ENCODE results near the gene STBD1.

DNA sequence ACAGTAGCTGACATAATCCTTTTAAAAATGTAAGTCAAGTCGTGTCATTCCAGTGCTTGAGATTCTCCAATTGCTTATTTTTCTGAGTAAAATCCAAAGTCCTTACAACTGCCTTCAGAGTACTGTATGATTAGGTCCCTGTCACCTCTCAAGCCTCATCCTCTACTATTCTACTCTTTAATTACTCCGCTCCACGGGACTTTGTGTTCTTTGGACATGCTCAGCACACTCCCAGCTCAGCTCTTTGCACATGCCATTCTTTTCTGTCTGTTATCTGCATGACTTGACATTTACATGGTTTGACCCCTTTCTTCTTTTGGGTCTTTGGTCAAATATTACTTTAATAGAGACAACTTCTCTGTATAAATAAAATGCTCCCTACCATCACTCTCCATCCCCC, 39.9 kb upstream of the STBD1 start:
- TF ChIP-seq EZH2 (IDR thresholded peaks at IDR 0.05; ENCODE audit: low read depth, unreplicated experiment) = no peak
- TF ChIP-seq, protein P1, sequence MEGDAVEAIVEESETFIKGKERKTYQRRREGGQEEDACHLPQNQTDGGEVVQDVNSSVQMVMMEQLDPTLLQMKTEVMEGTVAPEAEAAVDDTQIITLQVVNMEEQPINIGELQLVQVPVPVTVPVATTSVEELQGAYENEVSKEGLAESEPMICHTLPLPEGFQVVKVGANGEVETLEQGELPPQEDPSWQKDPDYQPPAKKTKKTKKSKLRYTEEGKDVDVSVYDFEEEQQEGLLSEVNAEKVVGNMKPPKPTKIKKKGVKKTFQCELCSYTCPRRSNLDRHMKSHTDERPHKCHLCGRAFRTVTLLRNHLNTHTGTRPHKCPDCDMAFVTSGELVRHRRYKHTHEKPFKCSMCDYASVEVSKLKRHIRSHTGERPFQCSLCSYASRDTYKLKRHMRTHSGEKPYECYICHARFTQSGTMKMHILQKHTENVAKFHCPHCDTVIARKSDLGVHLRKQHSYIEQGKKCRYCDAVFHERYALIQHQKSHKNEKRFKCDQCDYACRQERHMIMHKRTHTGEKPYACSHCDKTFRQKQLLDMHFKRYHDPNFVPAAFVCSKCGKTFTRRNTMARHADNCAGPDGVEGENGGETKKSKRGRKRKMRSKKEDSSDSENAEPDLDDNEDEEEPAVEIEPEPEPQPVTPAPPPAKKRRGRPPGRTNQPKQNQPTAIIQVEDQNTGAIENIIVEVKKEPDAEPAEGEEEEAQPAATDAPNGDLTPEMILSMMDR (conservative IDR thresholded peaks at IDR 0.05; ENCODE audit: low read depth in 2 of 2) = no peak
- TF ChIP-seq ZNF114 (CRISPR knock-in tag; IDR thresholded peaks at IDR 0.05) = no peak
- TF ChIP-seq REST (IDR thresholded peaks at IDR 0.05; ENCODE audit: unreplicated experiment) = no peak
- TF ChIP-seq POLR2AphosphoS5 (IDR thresholded peaks at IDR 0.05; ENCODE audit: low read depth) = no peak
- no peak for TF ChIP-seq JUNB (IDR thresholded peaks at IDR 0.05; ENCODE audit: unreplicated experiment)
- TF ChIP-seq CREB1 (CRISPR knock-in tag; IDR thresholded peaks at IDR 0.05; ENCODE audit: low read depth) = no peak
- no peak for TF ChIP-seq NANOG (IDR thresholded peaks at IDR 0.05; ENCODE audit: borderline replicate concordance)

All from GM23338 (cell line).